ENCODE results near the gene THOC6.

The THOC6 gene

GRCh38 chr16:2992383-2993081 is 31.3 kb upstream of the THOC6 start:
- no peak for DNase-seq

- DNase-seq = no peak
Observed at GRCh38 chr16:2996298-2996697, 27.5 kb upstream of the THOC6 start.

GRCh38 chr16:2999929-3000328 is 23.9 kb upstream of the THOC6 start:
- DNase-seq = no peak

GRCh38 chr16:3000540-3000939 is 23.3 kb upstream of the THOC6 start:
- no peak for DNase-seq

- DNase-seq = no peak
Observed at GRCh38 chr16:3001316-3001715, 22.5 kb upstream of the THOC6 start.

GRCh38 chr16:3003582-3004270 is 20.1 kb upstream of the THOC6 start:
- DNase-seq = peak; percentile 80

- DNase-seq = no peak
Observed at GRCh38 chr16:3004319-3004718, 19.5 kb upstream of the THOC6 start.

- DNase-seq = no peak
Observed at GRCh38 chr16:3004781-3005284, 19.0 kb upstream of the THOC6 start.

GRCh38 chr16:3007059-3007956 is 16.5 kb upstream of the THOC6 start:
- no peak for DNase-seq

GRCh38 chr16:3007957-3008689 is 15.7 kb upstream of the THOC6 start:
- no peak for DNase-seq

- DNase-seq = no peak
Observed at GRCh38 chr16:3008690-3009037, 15.2 kb upstream of the THOC6 start.

- no peak for DNase-seq
Observed at GRCh38 chr16:3009568-3010390, 14.1 kb upstream of the THOC6 start.

- no peak for DNase-seq
Observed at GRCh38 chr16:3010510-3010909, 13.3 kb upstream of the THOC6 start.

GRCh38 chr16:3012246-3012645 is 11.6 kb upstream of the THOC6 start:
- no peak for DNase-seq

- no peak for DNase-seq
Observed at GRCh38 chr16:3012828-3013420, 10.9 kb upstream of the THOC6 start, which contains the start of gene CLDN9. Gene CLDN9, plus strand, starts transcription at chr16:3012923. Its CDS starts 440 bp downstream, at chr16:3013363.

GRCh38 chr16:3013491-3013951 is 10.3 kb upstream of the THOC6 start:
- no peak for DNase-seq

GRCh38 chr16:3013998-3014690 is 9.7 kb upstream of the THOC6 start:
- DNase-seq = no peak

GRCh38 chr16:3014971-3015370 is 8.9 kb upstream of the THOC6 start:
- no peak for DNase-seq

GRCh38 chr16:3015865-3016521 is 7.8 kb upstream of the THOC6 start:
- DNase-seq = no peak

- DNase-seq = no peak
Observed at GRCh38 chr16:3017344-3017743, 6.5 kb upstream of the THOC6 start.
